ENCODE data around the gene KNTC1. TPM values are rescaled to one million over a fixed set of nuclear protein-coding genes. Genes with fewer than 3 reads are reported as not detected.
"Not testable (repeated sequence)": the region's sequence is repeated elsewhere in the genome, so short reads cannot be mapped to it uniquely, and the experiment has no call there.

Gene KNTC1
- total and polyA plus RNA-seq, 2 donors = 34.0 to 40.8 TPM

DNA sequence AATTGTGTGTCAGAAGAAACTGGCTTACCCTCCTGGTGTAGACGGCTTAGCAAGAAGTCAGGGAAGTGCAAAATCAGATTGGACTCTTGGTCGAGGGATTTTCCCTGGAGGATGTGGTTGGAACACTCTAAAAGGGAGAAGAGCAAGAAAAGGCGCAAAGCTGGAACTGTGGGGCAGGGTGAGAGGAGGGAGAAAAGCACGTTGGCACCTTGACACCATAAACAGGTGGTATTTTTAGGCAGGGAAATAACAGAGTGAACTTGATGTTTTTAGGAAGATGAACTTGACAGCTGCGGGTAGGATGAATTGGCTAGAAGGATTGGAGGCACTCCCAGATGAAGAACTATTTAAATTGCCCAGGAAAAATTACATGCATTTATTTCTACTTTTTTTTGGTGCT lies 108.4 kb downstream of the KNTC1 start:
- H3K36me3 ChIP-seq (ENCODE audit: control insufficient read depth in 2 of 2, insufficient read depth in 2 of 2, low read length in 1 of 2) = peaks cover 19 to 33% of the 10 kb centered on the region in 2 donors
- WGBS = 91% methylated on average over 5 of the region's 5 CpGs
- no peaks in the 10 kb centered on the region for H3K27me3 ChIP-seq (ENCODE audit: control insufficient read depth in 2 of 2, insufficient read depth in 1 of 2, low read length in 1 of 2)
- H3K4me1 ChIP-seq (ENCODE audit: control insufficient read depth in 2 of 2, insufficient read depth in 2 of 2, low read length in 2 of 2) = no peaks in the 10 kb centered on the region
- H3K27ac ChIP-seq (ENCODE audit: low read depth in 1 of 2, low read length in 1 of 2) = no peak overlapping the region
- DNase-seq (ENCODE audit: low read depth in 6 of 9, low spot score in 9 of 9) = no peak
- no peak overlapping the region for H3K4me3 ChIP-seq (ENCODE audit: low read length in 2 of 2)
- H3K9me3 ChIP-seq (ENCODE audit: control insufficient read depth in 2 of 2, insufficient read depth in 1 of 2, low read length in 1 of 2) = no peaks in the 10 kb centered on the region

DNA sequence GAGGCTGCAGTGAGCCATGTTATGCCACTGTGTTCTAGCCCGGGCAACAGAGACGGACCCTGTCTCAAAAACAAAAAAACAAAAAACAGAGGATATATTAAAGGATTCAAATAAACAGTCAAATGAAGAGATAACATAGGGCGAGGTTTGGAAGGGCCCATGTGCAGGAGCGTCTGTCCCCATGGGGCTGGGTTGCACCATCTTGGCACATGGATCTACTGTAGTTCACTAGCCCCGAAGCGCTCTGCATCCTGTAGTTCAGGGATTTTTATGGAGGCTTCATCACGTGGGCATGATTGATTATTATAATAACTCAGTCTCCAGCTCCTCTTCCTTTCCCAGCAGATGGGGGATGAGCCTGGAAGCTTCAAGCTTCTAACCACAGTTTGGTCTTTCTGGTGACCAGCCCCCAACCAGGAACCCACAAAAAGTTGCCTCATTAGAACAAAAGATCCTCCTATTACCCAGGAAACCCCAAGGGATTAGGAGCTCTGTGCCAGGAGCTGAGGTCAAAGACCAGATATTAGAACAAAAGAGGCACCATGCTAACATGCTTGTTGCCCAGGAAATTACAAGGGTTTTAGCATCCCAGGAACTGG lies 116.3 kb downstream of the KNTC1 start:
- H3K4me1 ChIP-seq (ENCODE audit: control insufficient read depth in 2 of 2, insufficient read depth in 2 of 2, low read length in 2 of 2) = no peaks in the 10 kb centered on the region
- no peak overlapping the region for H3K27ac ChIP-seq (ENCODE audit: low read depth in 1 of 2, low read length in 1 of 2)
- DNase-seq (ENCODE audit: low read depth in 6 of 9, low spot score in 9 of 9) = no peak
- no peaks in the 10 kb centered on the region for H3K27me3 ChIP-seq (ENCODE audit: control insufficient read depth in 2 of 2, insufficient read depth in 1 of 2, low read length in 1 of 2)
- 98% methylated on average over 7 of the region's 7 CpGs for WGBS
- H3K9me3 ChIP-seq (ENCODE audit: control insufficient read depth in 2 of 2, insufficient read depth in 1 of 2, low read length in 1 of 2) = no peaks in the 10 kb centered on the region
- no peak overlapping the region for H3K4me3 ChIP-seq (ENCODE audit: low read length in 2 of 2)
- no peaks in the 10 kb centered on the region for H3K36me3 ChIP-seq (ENCODE audit: control insufficient read depth in 2 of 2, insufficient read depth in 2 of 2, low read length in 1 of 2)

DNA sequence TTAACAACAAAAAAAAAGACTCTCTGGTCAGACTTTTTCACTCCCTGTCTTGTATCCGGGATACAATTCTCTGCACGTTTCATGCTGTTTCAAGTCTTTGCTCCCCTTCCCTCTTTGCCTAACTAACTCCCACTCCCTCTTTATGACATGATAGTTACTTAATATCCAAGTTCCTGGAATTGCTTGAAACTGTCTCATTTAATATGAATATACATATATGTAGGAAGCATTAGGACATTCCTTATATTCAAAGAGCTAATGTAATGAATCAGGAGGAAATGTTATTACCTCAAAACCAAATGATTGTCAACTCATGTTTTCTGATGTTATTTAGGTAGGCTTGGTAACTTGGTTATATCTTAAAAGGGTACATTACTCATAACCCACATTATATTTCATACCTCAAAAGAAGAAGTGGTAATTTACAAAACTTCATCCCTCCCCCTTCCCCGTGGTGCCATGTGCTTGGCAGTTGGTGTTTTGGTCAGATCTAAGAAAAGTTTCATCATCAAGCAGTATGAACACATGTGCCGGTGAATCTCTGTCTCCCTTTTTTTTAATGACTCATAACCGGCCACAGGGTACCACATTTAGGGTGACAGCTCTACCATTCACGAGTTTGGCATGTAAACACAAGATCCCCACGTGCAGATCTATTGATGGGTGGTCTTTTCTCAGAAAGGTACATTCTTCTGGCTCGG lies 119.6 kb downstream of the KNTC1 start:
- Histone ChIP-seq H3K27me3 (ENCODE audit: control insufficient read depth in 2 of 2, insufficient read depth in 1 of 2, low read length in 1 of 2) (no peaks in the 10 kb centered on the region), H3K36me3 (ENCODE audit: control insufficient read depth in 2 of 2, insufficient read depth in 2 of 2, low read length in 1 of 2) (no peaks in the 10 kb centered on the region), H3K27ac (ENCODE audit: low read depth in 1 of 2, low read length in 1 of 2) (no peak overlapping the region), H3K9me3 (ENCODE audit: control insufficient read depth in 2 of 2, insufficient read depth in 1 of 2, low read length in 1 of 2) (no peaks in the 10 kb centered on the region), H3K4me3 (ENCODE audit: low read length in 2 of 2) (no peak overlapping the region), H3K4me1 (ENCODE audit: control insufficient read depth in 2 of 2, insufficient read depth in 2 of 2, low read length in 2 of 2) (no peaks in the 10 kb centered on the region)
- DNase-seq (ENCODE audit: low read depth in 6 of 9, low spot score in 9 of 9) = peak in 1 of 9 donors; percentile 18
- 30% methylated on average over 8 of the region's 8 CpGs for WGBS

DNA sequence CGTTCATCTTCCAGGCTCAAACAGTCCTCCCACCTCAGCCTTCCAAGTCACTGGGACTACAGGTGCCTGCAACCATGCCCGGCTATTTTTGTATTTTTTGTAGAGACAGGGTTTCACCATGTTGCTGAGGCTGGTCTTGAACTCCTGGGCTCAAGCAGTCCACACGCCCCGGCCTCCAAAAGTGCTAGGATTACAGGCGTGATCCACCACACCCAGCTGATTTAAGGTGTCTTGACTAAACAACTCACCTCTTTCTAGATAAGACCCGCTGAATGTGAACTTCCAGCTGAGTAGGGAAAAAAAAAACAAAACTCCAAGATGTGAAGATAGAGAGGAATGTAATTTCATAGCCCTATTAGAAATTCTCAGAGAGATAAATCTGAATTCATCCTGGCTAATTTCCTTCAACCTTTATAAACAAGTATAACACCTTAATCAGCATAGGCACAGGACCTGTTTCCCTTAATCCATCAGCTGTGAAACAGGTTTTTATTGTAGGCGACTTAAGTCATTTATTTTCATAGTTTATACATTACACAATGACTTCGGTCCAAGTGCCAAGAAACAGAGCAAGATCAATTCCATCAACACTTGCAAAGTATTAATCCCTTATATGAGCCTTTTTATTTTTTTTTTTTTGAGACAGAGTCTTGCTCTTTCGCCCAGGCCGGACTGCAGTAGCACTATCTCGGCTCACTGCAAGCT lies 124.6 kb downstream of the KNTC1 start:
- no peaks in the 10 kb centered on the region for H3K36me3 ChIP-seq (ENCODE audit: control insufficient read depth in 2 of 2, insufficient read depth in 2 of 2, low read length in 1 of 2)
- H3K27ac ChIP-seq (ENCODE audit: low read depth in 1 of 2, low read length in 1 of 2) = no peak overlapping the region
- H3K4me1 ChIP-seq (ENCODE audit: control insufficient read depth in 2 of 2, insufficient read depth in 2 of 2, low read length in 2 of 2) = no peaks in the 10 kb centered on the region
- DNase-seq (ENCODE audit: low read depth in 6 of 9, low spot score in 9 of 9) = no peak
- H3K27me3 ChIP-seq (ENCODE audit: control insufficient read depth in 2 of 2, insufficient read depth in 1 of 2, low read length in 1 of 2) = no peaks in the 10 kb centered on the region
- H3K4me3 ChIP-seq (ENCODE audit: low read length in 2 of 2) = no peak overlapping the region
- 92% methylated on average over 11 of the region's 11 CpGs for WGBS
- no peaks in the 10 kb centered on the region for H3K9me3 ChIP-seq (ENCODE audit: control insufficient read depth in 2 of 2, insufficient read depth in 1 of 2, low read length in 1 of 2)

DNA sequence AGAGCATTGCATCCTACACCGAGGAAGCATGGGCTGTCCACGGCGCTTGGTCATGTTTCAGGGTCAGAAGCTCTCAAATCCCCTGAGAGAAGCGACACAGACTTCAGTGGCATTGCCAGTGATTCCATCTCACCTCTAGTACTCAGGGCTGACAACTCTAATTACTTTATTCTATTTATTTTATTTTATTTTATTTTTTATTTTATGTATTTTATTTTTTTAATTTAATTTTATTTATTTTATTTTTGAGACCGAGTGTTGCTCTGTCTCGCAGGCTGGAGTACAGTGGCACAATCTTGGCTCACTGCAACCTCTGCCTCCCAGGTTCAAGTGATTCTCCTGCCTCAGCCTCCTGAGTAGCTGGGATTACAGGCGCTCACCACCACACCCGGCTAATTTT lies 126.2 kb downstream of the KNTC1 start:
- WGBS = 98% methylated on average over 8 of the region's 8 CpGs
- not testable (repeated sequence) for H3K4me1 ChIP-seq (ENCODE audit: control insufficient read depth in 2 of 2, insufficient read depth in 2 of 2, low read length in 2 of 2); H3K27me3 ChIP-seq (ENCODE audit: control insufficient read depth in 2 of 2, insufficient read depth in 1 of 2, low read length in 1 of 2); DNase-seq (ENCODE audit: low read depth in 6 of 9, low spot score in 9 of 9); H3K36me3 ChIP-seq (ENCODE audit: control insufficient read depth in 2 of 2, insufficient read depth in 2 of 2, low read length in 1 of 2); H3K4me3 ChIP-seq (ENCODE audit: low read length in 2 of 2); H3K27ac ChIP-seq (ENCODE audit: low read depth in 1 of 2, low read length in 1 of 2); H3K9me3 ChIP-seq (ENCODE audit: control insufficient read depth in 2 of 2, insufficient read depth in 1 of 2, low read length in 1 of 2)

DNA sequence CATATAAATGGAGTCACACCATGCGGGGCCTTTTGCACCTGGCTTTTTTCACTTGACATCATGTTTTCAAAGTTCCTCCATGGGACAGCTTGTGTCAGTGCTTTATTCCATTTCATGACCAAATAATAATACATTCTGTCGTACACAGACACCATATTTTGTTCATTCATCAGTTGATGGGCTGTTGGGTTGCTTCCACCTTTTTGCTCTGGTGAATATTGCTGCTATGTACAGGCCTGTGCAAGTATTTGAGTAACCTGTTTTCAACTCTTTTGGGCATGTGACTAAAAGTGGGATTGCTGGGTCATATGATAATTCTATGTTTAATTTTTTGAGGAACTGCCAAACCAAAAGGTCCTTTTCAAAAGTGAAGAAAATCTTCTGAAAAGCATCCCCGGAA lies 129.2 kb downstream of the KNTC1 start:
- DNase-seq (ENCODE audit: low read depth in 6 of 9, low spot score in 9 of 9) = peak in 1 of 9 donors; percentile 16
- Histone ChIP-seq H3K4me1 (ENCODE audit: control insufficient read depth in 2 of 2, insufficient read depth in 2 of 2, low read length in 2 of 2) (no peaks in the 10 kb centered on the region), H3K27me3 (ENCODE audit: control insufficient read depth in 2 of 2, insufficient read depth in 1 of 2, low read length in 1 of 2) (no peaks in the 10 kb centered on the region), H3K36me3 (ENCODE audit: control insufficient read depth in 2 of 2, insufficient read depth in 2 of 2, low read length in 1 of 2) (no peaks in the 10 kb centered on the region), H3K4me3 (ENCODE audit: low read length in 2 of 2) (no peak overlapping the region), H3K27ac (ENCODE audit: low read depth in 1 of 2, low read length in 1 of 2) (peak overlapping the region in 1 of 2 donors; percentile 17), H3K9me3 (ENCODE audit: control insufficient read depth in 2 of 2, insufficient read depth in 1 of 2, low read length in 1 of 2) (no peaks in the 10 kb centered on the region)
- WGBS = 94% methylated on average over 3 of the region's 3 CpGs

DNA sequence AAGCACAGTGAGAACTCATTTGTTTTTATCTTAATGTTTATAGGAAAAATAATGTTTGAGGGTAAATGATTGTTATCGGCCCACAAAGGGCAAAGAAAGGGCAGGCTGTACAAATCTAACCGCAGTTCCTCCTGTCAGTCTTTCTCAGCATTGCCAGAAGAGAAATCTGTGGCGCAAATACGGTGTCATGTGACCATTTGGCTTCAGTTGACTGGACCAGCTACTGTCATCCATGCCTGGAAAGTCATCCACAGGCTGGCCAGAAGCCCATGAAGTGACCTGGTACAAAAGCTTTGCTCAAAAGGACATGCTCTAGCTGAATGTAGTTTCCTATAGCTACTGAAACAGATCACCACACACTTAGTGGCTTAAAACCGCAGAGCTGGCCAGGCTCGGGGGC lies 132.5 kb downstream of the KNTC1 start:
- Histone ChIP-seq H3K27ac (ENCODE audit: low read depth in 1 of 2, low read length in 1 of 2) (no peak overlapping the region), H3K9me3 (ENCODE audit: control insufficient read depth in 2 of 2, insufficient read depth in 1 of 2, low read length in 1 of 2) (no peaks in the 10 kb centered on the region), H3K27me3 (ENCODE audit: control insufficient read depth in 2 of 2, insufficient read depth in 1 of 2, low read length in 1 of 2) (no peaks in the 10 kb centered on the region), H3K4me3 (ENCODE audit: low read length in 2 of 2) (no peak overlapping the region), H3K36me3 (ENCODE audit: control insufficient read depth in 2 of 2, insufficient read depth in 2 of 2, low read length in 1 of 2) (no peaks in the 10 kb centered on the region), H3K4me1 (ENCODE audit: control insufficient read depth in 2 of 2, insufficient read depth in 2 of 2, low read length in 2 of 2) (no peaks in the 10 kb centered on the region)
- WGBS = 55% methylated on average over 6 of the region's 6 CpGs
- DNase-seq (ENCODE audit: low read depth in 6 of 9, low spot score in 9 of 9) = no peak

DNA sequence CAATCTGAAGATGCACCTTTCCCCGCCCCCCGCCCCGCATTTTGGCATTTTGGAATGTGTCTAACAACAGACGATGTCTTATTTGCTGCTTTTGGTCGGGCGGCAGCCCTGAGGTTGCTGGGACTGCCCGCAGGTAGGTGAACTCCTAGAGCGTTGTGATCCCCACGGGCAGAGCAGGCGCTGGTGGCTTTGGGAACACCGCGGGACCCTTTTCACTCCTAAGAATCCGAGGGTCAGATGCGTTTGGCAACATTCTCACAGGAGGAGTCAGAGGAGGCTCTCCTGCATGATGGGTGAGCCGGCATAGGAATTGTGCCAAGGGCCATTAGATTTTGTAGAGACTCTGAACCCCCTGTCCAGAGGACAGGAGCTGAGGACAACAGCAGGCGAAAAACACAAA lies 134.2 kb downstream of the KNTC1 start:
- Histone ChIP-seq H3K9me3 (ENCODE audit: control insufficient read depth in 2 of 2, insufficient read depth in 1 of 2, low read length in 1 of 2) (no peaks in the 10 kb centered on the region), H3K36me3 (ENCODE audit: control insufficient read depth in 2 of 2, insufficient read depth in 2 of 2, low read length in 1 of 2) (no peaks in the 10 kb centered on the region), H3K27me3 (ENCODE audit: control insufficient read depth in 2 of 2, insufficient read depth in 1 of 2, low read length in 1 of 2) (no peaks in the 10 kb centered on the region), H3K4me3 (ENCODE audit: low read length in 2 of 2) (no peak overlapping the region), H3K4me1 (ENCODE audit: control insufficient read depth in 2 of 2, insufficient read depth in 2 of 2, low read length in 2 of 2) (no peaks in the 10 kb centered on the region), H3K27ac (ENCODE audit: low read depth in 1 of 2, low read length in 1 of 2) (no peak overlapping the region)
- no peak for DNase-seq (ENCODE audit: low read depth in 6 of 9, low spot score in 9 of 9)
- WGBS = 85% methylated on average over 16 of the region's 16 CpGs

DNA sequence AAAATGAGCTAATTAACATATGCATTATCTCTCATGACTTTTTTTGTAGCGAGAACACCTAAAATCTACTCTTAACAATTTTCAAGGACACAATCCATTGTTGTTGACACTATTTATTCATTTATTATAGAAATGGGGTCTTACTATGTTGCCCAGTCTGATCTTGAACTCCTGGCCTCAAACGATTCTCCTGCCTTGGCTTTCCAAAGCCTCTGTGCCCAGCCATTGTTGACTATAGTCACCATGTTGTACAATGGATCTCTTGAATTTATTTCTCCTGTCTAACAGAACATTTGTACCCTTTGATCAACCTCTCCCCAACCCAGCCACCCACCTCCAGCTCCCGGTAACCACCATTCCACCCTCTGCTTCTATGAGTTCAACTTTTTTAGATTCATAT lies 134.9 kb downstream of the KNTC1 start:
- 98% methylated on average over 3 of the region's 3 CpGs for WGBS
- Histone ChIP-seq H3K27me3 (ENCODE audit: control insufficient read depth in 2 of 2, insufficient read depth in 1 of 2, low read length in 1 of 2) (no peaks in the 10 kb centered on the region), H3K4me3 (ENCODE audit: low read length in 2 of 2) (no peak overlapping the region), H3K9me3 (ENCODE audit: control insufficient read depth in 2 of 2, insufficient read depth in 1 of 2, low read length in 1 of 2) (no peaks in the 10 kb centered on the region), H3K27ac (ENCODE audit: low read depth in 1 of 2, low read length in 1 of 2) (no peak overlapping the region), H3K36me3 (ENCODE audit: control insufficient read depth in 2 of 2, insufficient read depth in 2 of 2, low read length in 1 of 2) (no peaks in the 10 kb centered on the region), H3K4me1 (ENCODE audit: control insufficient read depth in 2 of 2, insufficient read depth in 2 of 2, low read length in 2 of 2) (no peaks in the 10 kb centered on the region)
- DNase-seq (ENCODE audit: low read depth in 6 of 9, low spot score in 9 of 9) = no peak

Data from thymus (tissue), 11 donors.